AG04450 (cell line): Measurements from ENCODE around the gene FAM149A. TPM values are rescaled to one million over a fixed set of nuclear protein-coding genes. Genes with fewer than 3 reads are reported as not detected.

Experiments
- CTCF ChIA-PET: fragments of 300-600, 350-600 bp; formaldehyde crosslinking; extraction: SDS; loops from one replicate; lab custom pipeline; 2022; ENCODE audit warnings: antibody characterized with exemption, inconsistent platforms; lab: Charles Lee
- POLR2A ChIA-PET: fragments of 350-600 bp; formaldehyde crosslinking; extraction: SDS; loops from one replicate; lab custom pipeline; 2021; ENCODE audit warnings: antibody characterized with exemption, inconsistent platforms; lab: Yijun Ruan, JAX
- DNase-seq: peaks from one replicate; pipeline ENCODE4 v3.0.0-alpha.2; 2011; ENCODE audit warnings: low read depth, low spot score
- H3K27ac ChIP-seq: one replicate; pipeline ENCODE4 v1.5.1; 2012; ENCODE audit warnings: low read depth, low read length, control low read depth
- H3K27me3 ChIP-seq: one replicate; pipeline ENCODE4 v1.6.0; 2012; ENCODE audit warnings: low read length; ENCODE audit not compliant: control insufficient read depth, insufficient read depth
- H3K4me3 ChIP-seq: 2 replicates; pipeline ENCODE4 v1.5.1; 2011; ENCODE audit warnings: mild to moderate bottlenecking, low read depth, low read length, control low read depth
- H3K9me3 ChIP-seq: 2 replicates; pipeline ENCODE4 v1.5.1; 2012; ENCODE audit warnings: low read length; ENCODE audit not compliant: control insufficient read depth, insufficient read depth
- CTCF ChIP-seq: IDR thresholded peaks from 2 replicates; pipeline ENCODE4 v1.5.1; 2011; ENCODE audit warnings: low read depth, low read length, control low read depth, inconsistent platforms
- polyA plus RNA-seq: library from polyadenylated mRNA; depleted of rRNA; stranded (reverse); fragments of >200 nt; gene quantifications from 2 replicates; pipeline ENCODE4 v1.2.3, GENCODE V29; 2011

The FAM149A gene
- polyA plus RNA-seq, 1 experiment = 0.07 TPM

GRCh38 chr4:186189656-186190055 lies 85.2 kb downstream of the FAM149A start:
- ChIA-PET CTCF (no interaction called here), POLR2A (no interaction called here)
- Histone ChIP-seq H3K4me3 (no peak overlapping the region), H3K27me3 (no peaks in the 10 kb centered on the region), H3K9me3 (no peaks in the 10 kb centered on the region), H3K27ac (no peak overlapping the region)
- no peak for TF ChIP-seq CTCF
- no peak for DNase-seq

GRCh38 chr4:186190581-186191199 lies 86.2 kb downstream of the FAM149A start:
- H3K27me3 ChIP-seq = no peaks in the 10 kb centered on the region
- ChIA-PET POLR2A (interaction anchor here (0.8 kb wide), 1 partner anchor 13 kb away, joined by 3 read pairs; no protein-coding TSS in a partner anchor), CTCF (interaction anchor here (0.6 kb wide), 1 partner anchor 399 kb away, joined by 4 read pairs; no protein-coding TSS in a partner anchor)
- H3K9me3 ChIP-seq = no peaks in the 10 kb centered on the region
- TF ChIP-seq CTCF = 0 out of 2 replicates have a peak, but pooled peaks have one; percentile 1
- peak overlapping the region; percentile 80 for H3K4me3 ChIP-seq
- DNase-seq = no peak
- H3K27ac ChIP-seq = peak overlapping the region; percentile 65

GRCh38 chr4:186191200-186192065 lies 86.9 kb downstream of the FAM149A start, which contains the start of gene CYP4V2:
TSS of gene CYP4V2 (plus strand) at chr4:186191567. CDS start at chr4:186191824, 257 bp downstream.
- Histone ChIP-seq H3K4me3 (peak within 1 kb of the TSS; percentile 80), H3K27ac (peak within 1 kb of the TSS; percentile 83), H3K9me3 (no peaks in the 10 kb centered on the region), H3K27me3 (no peaks in the 10 kb centered on the region)
- POLR2A ChIA-PET = interaction anchor here (0.8 kb wide), 1 partner anchor 12 kb away, joined by 3 read pairs; no protein-coding TSS in a partner anchor
- CTCF ChIA-PET = interaction anchor here (0.5 to 1.1 kb wide), 3 partner anchors 42 to 399 kb away, joined by 3 to 5 read pairs (median 4); no protein-coding TSS in a partner anchor
- TF ChIP-seq CTCF = peak; percentile 28; the same call in 1 of the 2 replicates
- DNase-seq = peak; percentile 26

- Histone ChIP-seq H3K4me3 (peak overlapping the region; percentile 80), H3K9me3 (no peaks in the 10 kb centered on the region), H3K27ac (peak overlapping the region; percentile 83), H3K27me3 (no peaks in the 10 kb centered on the region)
- ChIA-PET POLR2A (no interaction called here), CTCF (interaction anchor here (0.5 to 1.1 kb wide), 2 partner anchors 42 to 55 kb away, joined by 3 to 5 read pairs; no protein-coding TSS in a partner anchor)
- no peak for DNase-seq
- 0 out of 2 replicates have a peak, but pooled peaks have one; percentile 2 for TF ChIP-seq CTCF
Measured at GRCh38 chr4:186192066-186192612, 87.6 kb downstream of the FAM149A start.
